Mammary epithelial cell (primary cell): ENCODE measurements around the gene PFN3.

ENCODE experiments used
- CTCF ChIP-seq, 2 donors: IDR thresholded peaks in 1 of 2; conservative IDR thresholded peaks in 1 of 2; 2 replicates each; pipeline ENCODE4 v1.5.1; 2011 to 2012; ENCODE audit warnings: inconsistent platforms in 2 of 2, low read length in 2 of 2, mild to moderate bottlenecking in 2 of 2, control low read depth in 1 of 2, low read depth in 1 of 2; ENCODE audit not compliant: insufficient read depth in 1 of 2; ENCODE audit errors: extremely low read depth in 1 of 2
- EZH2 ChIP-seq: IDR thresholded peaks from 2 replicates; pipeline ENCODE4 v1.6.1; 2012; ENCODE audit warnings: low read length, inconsistent platforms, borderline replicate concordance

- TF ChIP-seq CTCF (conservative IDR thresholded peaks at IDR 0.05 in 1 of 2, IDR thresholded peaks at IDR 0.05 in 1 of 2; ENCODE audit: extremely low read depth in 1 of 2, insufficient read depth in 1 of 2, low read depth in 1 of 2, low read length in 2 of 2) (no peak), EZH2 (no peak)
Measured at GRCh38 chr5:177426566-177427210, 26.2 kb upstream of the PFN3 start, which contains the start of gene GRK6.
